GM06990 (cell line): ENCODE results near the gene TEK.

Experiments used
- DNase-seq: peaks from one replicate; pipeline ENCODE4 v3.0.0-alpha.2; 2011; ENCODE audit not compliant: insufficient read length; ENCODE audit errors: extremely low read depth
- H3K27me3 ChIP-seq: replicated peaks from 2 replicates; pipeline ENCODE4 v1.6.0; 2011; ENCODE audit warnings: low read length; ENCODE audit not compliant: control insufficient read depth, insufficient read depth
- H3K36me3 ChIP-seq: 2 replicates; pipeline ENCODE4 v1.5.1; 2011; ENCODE audit warnings: low read length; ENCODE audit not compliant: control insufficient read depth, insufficient read depth
- H3K4me3 ChIP-seq: replicated peaks from 2 replicates; pipeline ENCODE4 v1.5.1; 2011; ENCODE audit warnings: low read depth, mild to moderate bottlenecking, control low read depth, low read length
- TF ChIP-seq, protein P1 (sequence below): IDR thresholded peaks from 2 replicates; pipeline ENCODE4 v1.5.1; 2011; ENCODE audit warnings: low read length, control low read depth, mild to moderate bottlenecking, inconsistent platforms; ENCODE audit not compliant: insufficient read depth, poor library complexity, severe bottlenecking

The TEK gene

DNA sequence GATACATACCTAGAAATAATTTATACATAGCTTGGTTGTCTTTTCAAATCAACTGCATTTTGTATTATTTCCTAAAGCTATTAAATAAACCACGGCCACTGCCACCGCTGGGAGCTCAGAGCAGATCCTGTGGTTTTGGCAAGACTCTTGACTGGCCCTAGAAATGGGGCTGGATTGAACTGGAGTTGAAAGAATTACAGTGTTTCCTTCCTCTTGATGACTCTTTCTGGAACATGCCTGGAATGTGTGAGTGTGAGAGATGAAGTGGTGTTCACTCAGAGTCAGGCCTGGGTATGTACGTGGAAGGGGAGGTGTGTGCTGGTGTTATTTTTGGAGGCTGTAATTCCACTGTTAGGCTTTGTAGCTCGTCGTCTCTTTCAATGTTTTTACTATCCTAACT, 45.9 kb downstream of the TEK start:
- Histone ChIP-seq H3K27me3 (no peaks in the 10 kb centered on the region; the same call in 1 of the 2 replicates), H3K36me3 (no peaks in the 10 kb centered on the region), H3K4me3 (no peak overlapping the region)
- no peak for DNase-seq
- TF ChIP-seq, protein P1, sequence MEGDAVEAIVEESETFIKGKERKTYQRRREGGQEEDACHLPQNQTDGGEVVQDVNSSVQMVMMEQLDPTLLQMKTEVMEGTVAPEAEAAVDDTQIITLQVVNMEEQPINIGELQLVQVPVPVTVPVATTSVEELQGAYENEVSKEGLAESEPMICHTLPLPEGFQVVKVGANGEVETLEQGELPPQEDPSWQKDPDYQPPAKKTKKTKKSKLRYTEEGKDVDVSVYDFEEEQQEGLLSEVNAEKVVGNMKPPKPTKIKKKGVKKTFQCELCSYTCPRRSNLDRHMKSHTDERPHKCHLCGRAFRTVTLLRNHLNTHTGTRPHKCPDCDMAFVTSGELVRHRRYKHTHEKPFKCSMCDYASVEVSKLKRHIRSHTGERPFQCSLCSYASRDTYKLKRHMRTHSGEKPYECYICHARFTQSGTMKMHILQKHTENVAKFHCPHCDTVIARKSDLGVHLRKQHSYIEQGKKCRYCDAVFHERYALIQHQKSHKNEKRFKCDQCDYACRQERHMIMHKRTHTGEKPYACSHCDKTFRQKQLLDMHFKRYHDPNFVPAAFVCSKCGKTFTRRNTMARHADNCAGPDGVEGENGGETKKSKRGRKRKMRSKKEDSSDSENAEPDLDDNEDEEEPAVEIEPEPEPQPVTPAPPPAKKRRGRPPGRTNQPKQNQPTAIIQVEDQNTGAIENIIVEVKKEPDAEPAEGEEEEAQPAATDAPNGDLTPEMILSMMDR = no peak

DNA sequence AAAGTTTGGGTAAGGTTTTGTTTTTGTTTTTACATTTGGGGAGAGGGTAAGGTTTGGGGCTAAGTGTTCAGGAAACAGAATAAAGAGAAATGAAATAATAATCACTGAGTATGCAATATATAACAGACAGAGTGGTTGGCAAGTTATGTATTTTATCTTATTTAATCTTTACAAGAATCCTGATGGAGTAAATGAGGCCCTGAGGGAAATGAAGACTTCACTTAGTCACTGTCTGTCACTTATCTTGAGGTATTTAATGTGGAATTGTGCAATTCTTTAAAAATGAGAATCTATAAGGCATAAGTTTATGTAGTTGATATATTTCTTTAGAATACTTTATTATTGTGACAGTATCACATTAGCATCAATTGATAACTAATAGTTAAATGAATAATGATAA, 48.1 kb downstream of the TEK start:
- no peak for DNase-seq
- no peaks in the 10 kb centered on the region for H3K36me3 ChIP-seq
- H3K27me3 ChIP-seq = no peaks in the 10 kb centered on the region; the same call in none of the 2 replicates
- no peak overlapping the region for H3K4me3 ChIP-seq
- TF ChIP-seq, protein P1 = no peak

DNA sequence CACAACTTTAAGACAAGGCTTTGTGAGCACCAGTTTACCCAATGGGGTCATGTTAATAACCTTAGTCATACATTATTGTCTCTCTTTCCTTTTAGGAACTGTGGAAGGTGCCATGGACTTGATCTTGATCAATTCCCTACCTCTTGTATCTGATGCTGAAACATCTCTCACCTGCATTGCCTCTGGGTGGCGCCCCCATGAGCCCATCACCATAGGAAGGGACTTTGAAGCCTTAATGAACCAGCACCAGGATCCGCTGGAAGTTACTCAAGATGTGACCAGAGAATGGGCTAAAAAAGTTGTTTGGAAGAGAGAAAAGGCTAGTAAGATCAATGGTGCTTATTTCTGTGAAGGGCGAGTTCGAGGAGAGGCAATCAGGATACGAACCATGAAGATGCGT, 48.7 kb downstream of the TEK start:
- DNase-seq = no peak
- H3K4me3 ChIP-seq = no peak overlapping the region
- TF ChIP-seq, protein P1 = no peak
- H3K36me3 ChIP-seq = no peaks in the 10 kb centered on the region
- no peaks in the 10 kb centered on the region; the same call in none of the 2 replicates for H3K27me3 ChIP-seq

DNA sequence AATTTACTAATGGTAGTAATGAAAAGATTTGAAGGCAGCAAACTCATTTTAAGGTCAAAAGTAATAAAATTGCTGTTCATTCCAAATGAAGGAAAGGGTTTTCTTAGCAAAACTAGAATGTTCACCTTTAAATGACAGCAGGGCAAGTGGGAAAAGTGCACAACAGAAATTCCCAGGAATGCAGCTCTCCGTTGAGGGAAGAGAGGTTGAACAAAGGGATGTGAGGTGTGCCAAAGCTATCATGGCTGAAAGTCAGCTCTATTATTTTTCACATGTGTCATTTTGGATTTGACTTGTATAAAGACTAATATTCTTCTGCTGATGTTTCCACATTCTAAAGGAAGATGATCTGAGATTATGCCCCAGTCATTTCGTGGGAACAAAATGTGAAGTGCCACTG, 51.6 kb downstream of the TEK start:
- TF ChIP-seq, protein P1 = no peak
- H3K36me3 ChIP-seq = no peaks in the 10 kb centered on the region
- no peak overlapping the region for H3K4me3 ChIP-seq
- H3K27me3 ChIP-seq = no peaks in the 10 kb centered on the region; the same call in none of the 2 replicates
- DNase-seq = no peak

DNA sequence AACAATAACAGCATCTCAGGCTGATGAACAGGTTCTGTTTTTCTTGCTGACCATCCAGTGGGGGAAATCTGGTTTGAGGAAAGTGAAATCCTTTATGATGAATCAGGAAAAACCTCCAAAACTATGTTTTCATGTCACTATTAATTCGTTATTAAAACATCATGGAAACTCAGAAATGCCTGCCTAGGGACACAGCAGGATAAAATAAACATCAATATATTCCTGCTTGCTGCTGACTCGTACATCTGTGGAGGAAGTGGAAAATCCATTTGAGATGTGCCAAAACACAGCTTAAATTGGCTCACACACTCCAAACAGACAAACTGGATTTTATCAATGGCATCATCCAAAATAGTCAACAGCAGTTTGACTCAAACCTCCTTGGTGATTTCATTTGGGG, 53.0 kb downstream of the TEK start:
- Histone ChIP-seq H3K4me3 (no peak overlapping the region), H3K36me3 (no peaks in the 10 kb centered on the region), H3K27me3 (no peaks in the 10 kb centered on the region; the same call in none of the 2 replicates)
- TF ChIP-seq, protein P1 = no peak
- DNase-seq = no peak

DNA sequence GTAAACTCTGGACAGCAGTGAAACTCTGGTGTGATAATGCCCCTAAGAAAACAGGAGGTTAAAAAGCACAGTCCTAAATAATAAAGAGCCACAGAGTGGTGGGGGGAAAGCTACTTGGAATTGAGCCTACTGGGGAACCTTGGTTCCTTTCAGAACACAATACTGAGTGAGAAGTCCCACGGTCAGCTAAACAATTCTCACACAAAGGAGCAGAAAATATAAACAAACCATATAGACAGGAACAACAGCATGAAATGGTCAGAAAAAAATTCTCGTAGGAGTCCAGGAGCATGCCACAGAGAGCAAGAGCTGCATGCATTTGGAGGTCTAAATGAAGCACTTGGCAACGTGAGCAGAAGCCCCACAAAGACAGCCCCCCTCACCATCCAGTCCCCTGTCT, 56.0 kb downstream of the TEK start:
- DNase-seq = no peak
- TF ChIP-seq, protein P1 = no peak
- no peaks in the 10 kb centered on the region; the same call in 1 of the 2 replicates for H3K27me3 ChIP-seq
- H3K36me3 ChIP-seq = no peaks in the 10 kb centered on the region
- no peak overlapping the region for H3K4me3 ChIP-seq
